GM23248 (cell line): Measurements from ENCODE around the gene PCDH1.

Source experiments
- EZH2 ChIP-seq: fragments of 200-600 bp; sonication (generic); IDR thresholded peaks from 2 replicates; pipeline ENCODE4 v1.6.1; 2018; ENCODE audit warnings: antibody characterized with exemption, mild to moderate bottlenecking; ENCODE audit not compliant: insufficient read depth, poor library complexity, severe bottlenecking
- EZH2phosphoT487 ChIP-seq: fragments of 200-600 bp; sonication (generic); IDR thresholded peaks from 2 replicates; pipeline ENCODE4 v1.6.1; 2018; ENCODE audit warnings: antibody characterized with exemption, moderate library complexity, mild to moderate bottlenecking, low read depth; ENCODE audit not compliant: insufficient read depth

DNA sequence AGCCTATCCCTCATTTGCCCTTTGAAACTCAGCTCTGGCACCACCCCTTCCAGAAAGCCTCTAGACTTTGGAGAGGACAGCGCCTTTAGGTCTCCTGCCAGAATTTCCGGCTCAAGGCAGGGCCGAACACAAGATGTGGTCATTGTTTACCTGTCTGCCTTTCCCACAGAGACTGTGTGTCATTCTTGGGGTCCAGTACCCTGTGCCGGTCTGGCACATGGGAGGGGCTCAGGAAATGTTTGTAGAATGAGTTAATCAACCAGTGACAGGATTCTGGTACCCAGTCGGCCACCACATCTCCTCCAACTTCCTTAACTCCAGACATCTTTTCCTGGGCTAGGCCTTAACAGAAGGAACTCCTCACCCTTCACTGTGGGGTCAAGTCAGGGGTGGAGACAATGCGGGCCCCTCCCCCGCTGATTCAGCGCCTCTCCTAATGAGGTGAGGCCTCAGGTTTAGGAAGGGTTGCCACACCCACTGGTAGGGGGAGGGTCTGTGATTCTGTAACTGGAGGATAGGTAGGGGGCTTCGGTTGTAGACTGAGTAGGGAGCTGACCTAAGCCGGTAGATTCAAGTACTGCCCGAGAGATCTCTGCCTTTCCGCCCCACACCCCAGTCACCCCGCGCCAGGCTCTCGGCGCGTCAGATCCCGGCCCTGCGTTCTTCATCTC, 29.3 kb downstream of the PCDH1 start:
- TF ChIP-seq EZH2 (no peak), EZH2phosphoT487 (no peak)
